Tibial nerve (tissue), 4 donors: Measurements from ENCODE around the gene STIM1. TPM values are rescaled to one million over a fixed set of nuclear protein-coding genes. Genes with fewer than 3 reads are reported as not detected.

ENCODE experiments used
- DNase-seq, 2 donors: peaks; one replicate each; pipeline ENCODE4 v3.0.0-alpha.2; 2019; ENCODE audit warnings: low spot score in 2 of 2
- H3K27ac ChIP-seq, 4 donors: fragments of 200-600 bp; sonication (generic) in 3 of 4; one replicate each; pipeline ENCODE4 v1.5.1; 2017 to 2019; ENCODE audit warnings: mild to moderate bottlenecking in 1 of 4
- H3K27me3 ChIP-seq, 2 donors: fragments of 200-600 bp; sonication (generic) in 1 of 2; one replicate each; pipeline versions ENCODE4 v1.5.1 to v1.6.0; 2017 to 2019
- H3K36me3 ChIP-seq, 3 donors: fragments of 200-600 bp; sonication (generic); one replicate each; pipeline ENCODE4 v1.5.1; 2018 to 2019
- H3K4me1 ChIP-seq, 4 donors: fragments of 200-600 bp; sonication (generic) in 3 of 4; one replicate each; pipeline ENCODE4 v1.5.1; 2017 to 2019
- H3K4me3 ChIP-seq, 4 donors: fragments of 200-600 bp; sonication (generic) in 3 of 4; one replicate each; pipeline ENCODE4 v1.5.1; 2017 to 2019; ENCODE audit warnings: mild to moderate bottlenecking in 1 of 4, moderate library complexity in 1 of 4
- H3K9me3 ChIP-seq, 4 donors: fragments of 200-600 bp; sonication (generic) in 3 of 4; one replicate each; pipeline ENCODE4 v1.5.1; 2017 to 2019
- CTCF ChIP-seq, 5 experiments: fragments of 200-600 bp in 3 of 5; fragments of 450-650 bp in 2 of 5; sonication (generic) in 3 of 5; IDR thresholded peaks; one replicate each; pipeline ENCODE4 v1.5.1; 2016 to 2019; ENCODE audit warnings: antibody characterized with exemption in 5 of 5, mild to moderate bottlenecking in 3 of 5, moderate library complexity in 2 of 5
- EP300 ChIP-seq, 2 donors: sonication (generic); formaldehyde crosslinking; IDR thresholded peaks; one replicate each; pipeline ENCODE4 v1.6.1; 2017; ENCODE audit warnings: antibody characterized with exemption in 2 of 2, mild to moderate bottlenecking in 1 of 2
- POLR2A ChIP-seq, 2 donors: fragments of 450-650 bp; IDR thresholded peaks; one replicate each; pipeline ENCODE4 v1.6.1; 2017; ENCODE audit warnings: antibody characterized with exemption in 2 of 2, mild to moderate bottlenecking in 2 of 2, moderate library complexity in 2 of 2
- WGBS, 2 donors: methylation state at CpG; one replicate each; pipeline ENCODE4 v1.1.5; 2018; 5-methylcytosine and 5-hydroxymethylcytosine counted together
- total RNA-seq, 4 donors: library from RNA; depleted of rRNA; stranded (reverse); fragments of >200 nt; gene quantifications; one replicate each; pipeline ENCODE4 v1.1.0, GENCODE V29; 2016

Gene STIM1
- total RNA-seq, 4 donors from 2014 or later, result 51.3 to 70.1 (median 59.8) TPM

- Histone ChIP-seq H3K9me3 (no peaks in the 10 kb centered on the region), H3K27ac (peak overlapping the region in 1 of 4 donors; percentile 7), H3K4me3 (no peak overlapping the region), H3K4me1 (peaks cover 0 to 14% (median 0%) of the 10 kb centered on the region in 4 donors), H3K27me3 (no peaks in the 10 kb centered on the region), H3K36me3 (peaks cover 0 to 56% (median 14%) of the 10 kb centered on the region in 3 donors)
- 71 to 78% methylated on average over 17 to 18 of the region's 18 CpGs for WGBS, 2 donors
- peak in 1 of 2 donors; percentile 57 for DNase-seq
- TF ChIP-seq CTCF (IDR thresholded peaks at IDR 0.05) (peak; percentile 34 to 63 (median 49)), EP300 (IDR thresholded peaks at IDR 0.05) (no peak)
Observed at GRCh38 chr11:3824714-3825472, 30.6 kb upstream of the STIM1 start.

- Histone ChIP-seq H3K36me3 (peaks cover 0 to 63% (median 14%) of the 10 kb centered on the region in 3 donors), H3K27me3 (no peaks in the 10 kb centered on the region), H3K9me3 (no peaks in the 10 kb centered on the region), H3K27ac (peak overlapping the region in 2 of 4 donors; percentile 52 to 60), H3K4me1 (peaks cover 0 to 14% (median 0%) of the 10 kb centered on the region in 4 donors), H3K4me3 (no peak overlapping the region)
- WGBS, 2 donors, result 75 to 76% methylated on average over 8 of the region's 8 CpGs
- no peak for TF ChIP-seq EP300 (IDR thresholded peaks at IDR 0.05)
- TF ChIP-seq CTCF (IDR thresholded peaks at IDR 0.05), result no peak
- no peak for TF ChIP-seq POLR2A (IDR thresholded peaks at IDR 0.05)
- DNase-seq, result no peak
Observed at GRCh38 chr11:3825473-3826154, 29.9 kb upstream of the STIM1 start.

GRCh38 chr11:3826721-3827120, 28.7 kb upstream of the STIM1 start:
- peak overlapping the region in 2 of 4 donors; percentile 52 to 60 for H3K27ac ChIP-seq
- H3K4me1 ChIP-seq, result peaks cover 0 to 16% (median 8%) of the 10 kb centered on the region in 4 donors
- TF ChIP-seq CTCF (IDR thresholded peaks at IDR 0.05), result no peak
- no peak for TF ChIP-seq EP300 (IDR thresholded peaks at IDR 0.05)
- TF ChIP-seq POLR2A (IDR thresholded peaks at IDR 0.05), result no peak
- 62 to 63% methylated on average over 3 of the region's 3 CpGs for WGBS, 2 donors
- peaks cover 0 to 73% (median 14%) of the 10 kb centered on the region in 3 donors for H3K36me3 ChIP-seq
- H3K27me3 ChIP-seq, result no peaks in the 10 kb centered on the region
- DNase-seq, result no peak
- no peak overlapping the region for H3K4me3 ChIP-seq
- H3K9me3 ChIP-seq, result no peaks in the 10 kb centered on the region

- peaks cover 0 to 73% (median 14%) of the 10 kb centered on the region in 3 donors for H3K36me3 ChIP-seq
- no peak for DNase-seq
- H3K9me3 ChIP-seq, result no peaks in the 10 kb centered on the region
- TF ChIP-seq CTCF (IDR thresholded peaks at IDR 0.05), result no peak
- no peak for TF ChIP-seq EP300 (IDR thresholded peaks at IDR 0.05)
- no peak for TF ChIP-seq POLR2A (IDR thresholded peaks at IDR 0.05)
- peaks cover 0 to 25% (median 17%) of the 10 kb centered on the region in 4 donors for H3K4me1 ChIP-seq
- peak overlapping the region in 2 of 4 donors; percentile 52 to 60 for H3K27ac ChIP-seq
- 82 to 86% methylated on average over 35 of the region's 35 CpGs for WGBS, 2 donors
- no peak overlapping the region for H3K4me3 ChIP-seq
- no peaks in the 10 kb centered on the region for H3K27me3 ChIP-seq
Observed at GRCh38 chr11:3827434-3828186, 27.9 kb upstream of the STIM1 start.
